RPMI7951 (cell line): Measurements from ENCODE around the gene PPCDC. TPM values are rescaled to one million over a fixed set of nuclear protein-coding genes. Genes with fewer than 3 reads are reported as not detected.

Experiments
- DNase-seq: peaks from one replicate; pipeline ENCODE4 v3.0.0-alpha.2; 2012; ENCODE audit warnings: low read depth
- total RNA-seq: library from RNA; depleted of rRNA; stranded (reverse); fragments of >200 nt; shearing (Covaris generic); gene quantifications from 2 replicates; pipeline ENCODE4 v1.2.3, GENCODE V29; 2014

Gene PPCDC
- total RNA-seq, 1 experiment from 2014 or later = 17.9 TPM

GRCh38 chr15:75016431-75016830 is 7.0 kb upstream of the PPCDC start:
- no peak for DNase-seq

DNA sequence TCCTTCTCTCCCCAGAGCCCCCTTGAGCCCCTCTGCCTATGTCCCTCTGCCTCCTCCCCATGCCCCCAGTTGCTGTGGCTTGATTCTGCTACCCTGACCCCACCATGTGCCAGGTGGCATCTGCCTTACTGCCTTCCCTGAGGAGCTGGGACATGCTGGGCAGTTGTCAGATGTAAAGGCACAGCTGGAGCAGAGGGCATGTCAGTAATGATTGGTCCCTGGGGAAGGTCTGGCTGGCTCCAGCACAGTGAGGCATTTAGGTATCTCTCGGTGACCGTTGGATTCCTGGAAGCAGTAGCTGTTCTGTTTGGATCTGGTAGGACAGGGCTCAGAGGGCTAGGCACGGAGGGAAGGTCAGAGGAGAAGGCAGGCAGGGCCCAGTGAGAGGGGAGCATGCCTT is 3.5 kb upstream of the PPCDC start:
- no peak for DNase-seq

DNA sequence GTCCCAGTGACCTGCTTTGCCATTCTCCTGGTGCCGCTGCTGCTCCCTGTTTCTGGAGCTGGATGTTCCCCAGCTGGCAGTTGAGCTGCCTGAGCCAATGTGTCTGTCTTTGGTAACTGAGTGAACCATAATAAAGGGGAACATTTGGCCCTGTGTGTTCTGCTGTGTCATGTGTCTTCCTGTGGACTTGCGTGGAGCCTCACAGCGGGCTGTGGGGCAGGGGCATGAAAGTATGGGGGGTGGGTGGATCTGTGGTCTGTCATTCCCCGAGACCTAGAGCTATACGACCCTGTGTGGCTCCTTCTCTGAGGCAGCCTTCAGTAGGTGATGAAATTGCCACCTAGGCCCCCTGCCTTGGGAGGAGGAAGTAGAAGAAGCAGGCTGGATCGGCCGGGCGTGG is 2.0 kb upstream of the PPCDC start:
- no peak for DNase-seq

- DNase-seq = no peak
Observed at GRCh38 chr15:75022783-75023180, 608 bp upstream of the PPCDC start.

DNA sequence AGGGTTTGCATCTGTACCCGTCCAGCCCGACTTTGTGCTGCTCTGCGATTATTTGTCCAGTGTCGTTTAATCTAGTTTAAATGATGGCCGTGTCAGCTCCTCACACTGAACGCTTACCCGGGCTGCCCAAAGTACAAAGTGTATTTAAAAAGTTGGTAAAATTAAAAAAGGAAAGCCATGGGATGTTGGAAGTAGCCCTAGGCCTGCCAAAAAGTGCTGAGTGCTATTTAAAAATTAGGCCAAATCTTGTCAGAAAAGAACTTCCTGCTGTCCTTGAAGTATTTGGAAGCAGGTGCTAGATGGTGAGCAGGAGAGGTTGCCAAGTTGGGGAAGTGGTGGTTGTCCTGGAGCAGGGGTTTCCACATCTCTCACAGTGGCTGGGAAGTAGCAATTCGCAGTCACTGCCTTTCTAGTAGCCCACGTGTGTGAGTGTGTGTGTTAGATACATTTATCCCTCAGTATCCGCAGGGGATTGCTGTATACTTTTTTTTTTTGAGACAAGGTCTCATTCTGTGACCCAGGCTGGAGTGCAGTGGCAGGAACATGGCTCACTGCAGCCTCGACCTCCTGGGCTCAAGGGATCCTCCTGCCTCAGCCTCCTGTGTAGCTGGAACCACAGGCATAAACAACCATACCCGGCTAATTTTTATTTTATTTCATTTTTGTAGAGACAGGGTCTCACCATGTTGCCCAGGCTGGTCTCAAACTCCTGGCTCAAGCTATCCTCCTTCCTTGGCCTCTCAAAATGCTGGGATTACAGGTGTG is 664 bp downstream of the PPCDC start:
- DNase-seq = peak; percentile 53

DNA sequence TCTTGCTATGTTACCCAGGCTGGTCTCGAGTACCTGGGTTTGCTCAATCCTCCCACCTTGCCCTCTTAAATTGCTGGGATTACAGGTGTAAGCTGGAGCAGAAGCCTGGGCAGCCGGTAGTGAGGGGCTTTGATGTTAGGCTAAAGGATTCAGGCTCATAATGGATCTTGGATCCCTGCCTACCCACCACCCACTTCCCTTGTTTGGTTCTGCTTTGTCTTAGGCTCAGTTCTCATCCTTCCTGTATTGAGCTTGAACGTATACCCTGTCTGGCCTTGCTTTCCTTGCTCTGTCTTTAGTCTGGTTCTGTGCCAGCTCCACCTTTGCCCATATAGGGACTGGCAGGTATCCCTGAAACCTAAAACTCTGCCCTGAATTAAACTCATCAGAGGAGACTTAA is 1.7 kb downstream of the PPCDC start:
- DNase-seq = no peak

DNA sequence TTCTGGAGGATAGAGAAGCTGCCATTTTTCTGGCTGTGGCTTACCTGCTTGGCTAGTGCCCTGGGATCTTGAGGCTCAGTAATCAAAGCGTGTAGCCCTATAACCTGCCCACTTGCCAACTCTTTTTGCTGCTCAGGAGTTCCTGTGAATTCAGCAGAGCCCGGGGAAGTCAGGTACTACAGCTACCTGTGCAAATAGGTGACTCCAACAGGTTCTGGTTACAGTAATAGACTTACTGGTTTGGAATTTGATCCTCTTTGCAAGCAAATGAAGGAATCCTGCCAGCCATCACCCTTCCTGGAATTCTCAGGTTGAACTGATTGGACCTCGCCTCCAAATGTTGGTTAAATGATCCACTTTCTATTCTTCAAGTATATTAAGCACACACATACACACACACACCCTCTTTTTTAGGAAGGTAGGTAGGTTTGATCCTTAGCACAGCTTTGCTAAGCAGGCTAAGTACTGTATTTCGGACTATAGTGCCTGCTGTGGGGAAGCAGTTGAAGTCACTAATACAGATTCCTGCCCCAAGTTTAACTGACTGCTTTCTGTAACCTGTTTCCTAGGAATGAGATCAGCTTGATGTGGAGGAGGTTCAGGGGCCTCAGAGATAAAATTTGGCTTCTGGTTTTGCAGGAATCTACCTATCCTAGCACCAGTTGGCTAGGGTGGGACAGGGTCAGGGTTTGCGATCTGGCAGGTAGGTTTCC is 2.3 kb downstream of the PPCDC start:
- DNase-seq = no peak

DNA sequence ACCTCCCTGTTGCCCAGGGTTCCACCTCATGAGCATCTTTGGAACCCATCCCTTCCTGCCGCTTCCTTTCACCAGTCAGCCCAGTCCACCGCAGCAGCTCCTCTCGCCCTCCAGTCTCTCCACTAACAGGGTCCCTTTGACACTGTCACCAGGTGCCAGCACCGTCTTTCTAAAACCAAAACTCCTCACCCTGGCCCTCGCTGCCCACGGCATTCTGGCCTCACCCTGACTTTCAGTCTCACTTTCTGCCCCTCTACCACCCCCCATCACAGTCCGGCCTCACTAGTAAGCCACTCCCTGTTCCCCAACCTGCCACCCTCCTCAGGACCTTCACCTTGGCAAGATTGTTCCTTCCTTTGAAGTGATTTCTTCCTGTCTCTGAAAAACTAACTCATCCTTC is 4.2 kb downstream of the PPCDC start:
- DNase-seq = no peak

DNA sequence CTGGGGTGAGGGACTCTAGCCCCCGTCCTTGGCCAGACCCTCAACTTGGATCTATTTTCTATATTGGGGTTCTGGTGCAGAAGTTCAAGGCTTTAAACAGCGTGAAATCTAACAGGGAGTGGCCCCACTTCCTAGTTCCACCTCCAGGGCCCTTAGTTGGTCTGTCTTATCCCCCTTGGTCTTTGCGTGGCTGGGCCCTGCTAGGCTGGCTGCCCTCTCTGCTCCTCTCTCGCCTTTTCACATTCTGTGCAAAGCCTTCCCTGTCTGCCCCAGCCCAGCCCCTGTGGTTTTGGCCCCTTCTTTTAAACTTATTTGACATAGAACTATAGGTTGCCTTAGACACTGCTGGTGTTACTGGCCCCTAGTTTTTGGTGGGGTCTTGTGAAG is 5.6 kb downstream of the PPCDC start:
- DNase-seq = no peak

- peak; percentile 97 for DNase-seq
Observed at GRCh38 chr15:75029378-75030022, 6.1 kb downstream of the PPCDC start.

DNA sequence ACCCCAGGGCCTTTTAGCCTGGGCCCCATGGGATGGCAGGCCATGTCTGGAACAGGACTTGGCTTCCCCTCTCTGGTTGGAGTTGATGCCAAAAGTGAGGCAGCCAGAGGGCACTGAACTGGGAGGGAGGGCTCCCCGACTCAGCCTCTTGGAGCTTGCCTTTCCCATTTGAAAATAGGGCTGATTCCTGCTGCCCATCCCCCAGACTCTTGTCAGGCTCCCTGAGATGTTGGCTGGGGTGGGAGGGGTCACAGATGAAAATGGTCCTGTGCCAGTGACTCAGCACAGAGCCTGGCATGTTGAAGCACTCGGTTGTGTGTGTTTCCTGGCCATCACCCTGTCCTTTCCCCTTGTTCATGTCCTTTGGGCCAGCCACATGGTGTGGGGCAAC is 6.6 kb downstream of the PPCDC start:
- peak; percentile 91 for DNase-seq

DNA sequence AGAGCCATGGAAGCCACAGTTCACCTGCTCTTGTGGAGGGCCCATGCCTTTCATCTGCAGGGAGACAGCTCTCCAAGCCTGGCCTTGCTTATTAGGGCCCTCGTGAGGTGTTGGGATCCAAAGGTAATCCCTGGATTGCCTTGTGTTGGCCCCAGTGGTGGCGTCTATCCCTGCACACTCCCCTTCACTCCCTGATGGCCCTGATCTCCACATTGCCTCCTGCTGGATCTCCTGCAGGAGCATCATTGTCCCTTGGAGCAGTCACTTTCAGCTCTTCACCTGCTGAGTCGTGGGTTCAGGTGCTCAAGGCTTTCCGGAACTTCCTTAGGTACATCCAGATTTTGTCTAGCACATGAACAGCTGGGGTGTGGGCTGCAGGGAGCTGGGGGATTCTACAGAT is 7.0 kb downstream of the PPCDC start:
- no peak for DNase-seq

DNA sequence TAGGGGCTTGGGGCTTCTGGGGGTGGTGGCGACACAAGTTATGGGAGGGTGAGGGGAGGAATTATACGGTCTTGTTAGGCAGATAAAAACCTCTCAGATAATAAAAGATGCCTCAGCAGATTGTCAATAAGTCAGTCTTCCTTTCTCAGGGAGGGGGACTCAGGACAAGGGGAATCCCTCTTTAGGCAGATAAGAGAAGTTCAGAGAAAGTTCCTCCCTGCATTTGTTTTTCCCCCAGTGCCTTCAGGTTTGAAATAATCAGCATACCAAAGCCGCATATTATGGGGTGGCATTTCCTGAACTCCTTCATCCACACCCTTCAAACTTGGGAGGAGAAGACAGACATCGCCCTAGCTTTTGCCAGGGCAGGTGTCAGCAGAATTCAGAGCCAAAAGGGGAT is 8.5 kb downstream of the PPCDC start:
- DNase-seq = no peak

DNA sequence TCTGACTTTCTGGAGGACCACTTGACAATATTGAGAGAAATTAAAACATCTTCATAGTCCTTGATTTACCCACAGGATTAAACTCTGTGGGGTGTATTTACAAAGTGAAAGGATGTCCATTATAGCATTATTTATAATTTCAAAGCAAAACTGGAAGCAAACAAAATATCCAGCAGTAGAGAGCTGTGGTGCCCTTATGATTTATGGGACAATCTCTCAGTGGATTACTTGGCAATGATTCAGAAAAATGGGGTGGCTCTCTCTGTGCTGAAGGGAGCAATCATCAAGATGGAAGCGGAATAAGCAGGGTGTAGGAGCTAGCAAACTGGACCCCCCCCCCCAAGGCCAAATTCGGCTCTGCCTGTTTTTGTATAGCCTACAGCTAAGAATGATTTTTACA is 9.0 kb downstream of the PPCDC start:
- DNase-seq = no peak

GRCh38 chr15:75033809-75034208 is 10.4 kb downstream of the PPCDC start:
- no peak for DNase-seq

GRCh38 chr15:75034615-75035014 is 11.2 kb downstream of the PPCDC start:
- DNase-seq = no peak

GRCh38 chr15:75036212-75036616 is 12.8 kb downstream of the PPCDC start:
- DNase-seq = peak; percentile 86

- peak; percentile 54 for DNase-seq
Observed at GRCh38 chr15:75037685-75038084, 14.3 kb downstream of the PPCDC start.

DNA sequence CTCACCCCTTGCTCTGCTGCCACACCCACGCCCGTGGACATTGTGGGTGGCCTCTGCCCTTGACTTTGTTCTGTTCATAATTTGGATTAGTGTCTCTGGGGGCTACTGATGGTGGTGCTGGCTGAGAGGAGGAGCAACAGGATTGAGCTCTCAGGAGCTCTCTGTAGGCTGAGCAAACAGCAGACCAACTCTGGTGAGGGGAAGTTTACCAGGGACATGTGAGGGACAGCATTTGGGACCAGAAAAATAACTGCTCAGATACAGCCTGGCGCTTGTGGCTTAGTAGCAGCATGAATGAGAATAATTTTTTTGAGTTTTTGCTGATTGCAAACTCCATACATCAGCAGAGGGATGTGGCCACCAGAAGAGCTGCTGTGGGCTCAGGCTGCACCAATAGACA is 14.8 kb downstream of the PPCDC start:
- DNase-seq = no peak

- no peak for DNase-seq
Observed at GRCh38 chr15:75042730-75043508, 19.5 kb downstream of the PPCDC start.

DNA sequence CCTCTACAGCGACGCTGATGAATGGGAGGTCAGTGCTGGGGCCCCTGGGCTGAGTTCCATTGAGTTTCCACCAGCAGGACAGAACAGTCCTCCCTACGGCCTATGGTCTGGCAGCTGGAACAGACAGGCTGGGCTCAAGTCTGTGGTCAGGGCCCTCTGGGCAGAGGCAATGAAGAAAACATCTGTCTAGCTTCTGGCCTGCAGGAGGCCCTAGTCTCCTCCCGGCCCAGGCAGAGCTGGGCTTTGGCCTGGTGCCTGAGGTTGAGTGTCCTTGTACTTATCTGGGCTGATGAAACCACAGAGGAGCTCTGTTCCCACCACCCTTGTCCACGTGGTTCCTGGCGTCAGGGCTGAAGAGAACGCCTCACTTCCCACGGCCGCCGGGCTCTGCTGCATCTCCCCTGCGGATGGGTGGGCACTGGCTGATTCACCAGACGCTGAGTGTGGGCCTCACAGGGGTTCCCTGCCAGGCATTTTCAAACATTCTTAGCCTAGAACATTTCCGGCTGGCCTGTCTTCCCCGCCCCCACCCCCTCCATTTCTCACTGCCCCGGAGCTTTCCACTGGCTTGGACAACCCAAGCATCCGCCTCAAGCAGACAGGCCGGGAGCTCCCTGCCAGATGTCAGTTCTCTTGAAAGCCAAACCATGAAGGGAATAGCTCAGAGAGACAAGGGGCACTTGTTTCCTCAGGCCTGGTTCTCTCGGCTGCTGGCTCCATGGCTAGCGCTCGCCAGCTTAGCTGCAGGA is 20.3 kb downstream of the PPCDC start:
- peak; percentile 100 for DNase-seq
